GM12864 (cell line): Measurements from ENCODE around the gene SEMA6A.
A peak's percentile ranks its signal among the peaks of the same experiment; 100 is the strongest.

ENCODE experiments used
- DNase-seq: peaks from one replicate; pipeline ENCODE4 v3.0.0-alpha.2; 2011; ENCODE audit warnings: low read depth
- H3K4me3 ChIP-seq: 2 replicates; pipeline ENCODE4 v1.5.1; 2011; ENCODE audit warnings: mild to moderate bottlenecking, low read depth, low read length, control low read depth
- CTCF ChIP-seq: IDR thresholded peaks from 2 replicates; pipeline ENCODE4 v1.5.1; 2011; ENCODE audit warnings: low read depth, mild to moderate bottlenecking, moderate library complexity, low read length, control low read depth, inconsistent platforms; ENCODE audit errors: missing control alignments

SEMA6A gene

GRCh38 chr5:116585227-116585626 lies 10.6 kb upstream of the SEMA6A start:
- DNase-seq = no peak
- H3K4me3 ChIP-seq = no peak overlapping the region
- TF ChIP-seq CTCF = no peak

DNA sequence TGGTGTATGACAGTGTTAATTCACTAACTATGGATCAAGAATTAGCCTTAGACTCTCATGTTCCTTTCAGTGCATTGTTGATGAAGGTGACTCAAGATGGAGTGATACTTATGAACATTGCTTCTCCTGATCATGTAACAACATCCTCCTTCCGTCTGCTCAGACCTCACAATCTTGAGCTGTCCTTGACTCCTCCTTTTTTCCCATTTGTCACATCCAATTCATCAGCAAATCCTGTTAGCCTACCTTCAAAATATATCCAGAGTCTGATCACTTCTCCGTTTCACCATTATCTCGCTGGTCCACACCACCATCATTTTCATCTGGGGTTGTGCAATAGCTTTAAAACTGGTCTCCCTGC lies 9.2 kb upstream of the SEMA6A start:
- no peak overlapping the region for H3K4me3 ChIP-seq
- TF ChIP-seq CTCF = no peak
- DNase-seq = no peak

- DNase-seq = no peak
- no peak overlapping the region for H3K4me3 ChIP-seq
- TF ChIP-seq CTCF = no peak
Measured at GRCh38 chr5:116583085-116583861, 8.7 kb upstream of the SEMA6A start.

- no peak overlapping the region for H3K4me3 ChIP-seq
- DNase-seq = no peak
- no peak for TF ChIP-seq CTCF
Measured at GRCh38 chr5:116581910-116582309, 7.3 kb upstream of the SEMA6A start.

GRCh38 chr5:116579144-116579543 lies 4.5 kb upstream of the SEMA6A start:
- no peak for DNase-seq
- no peak for TF ChIP-seq CTCF
- H3K4me3 ChIP-seq = no peak overlapping the region

GRCh38 chr5:116578676-116579075 lies 4.1 kb upstream of the SEMA6A start:
- no peak overlapping the region for H3K4me3 ChIP-seq
- no peak for TF ChIP-seq CTCF
- no peak for DNase-seq

- peak overlapping the region; percentile 68; the same call in 1 of the 2 replicates for H3K4me3 ChIP-seq
- TF ChIP-seq CTCF = no peak
- peak; percentile 54 for DNase-seq
Measured at GRCh38 chr5:116577064-116577788, 2.6 kb upstream of the SEMA6A start.
